Esophagus squamous epithelium (tissue), 5 donors: Measurements from ENCODE around the gene DPH1. TPM values are rescaled to one million over a fixed set of nuclear protein-coding genes. Genes with fewer than 3 reads are reported as not detected.

Source experiments
- DNase-seq: peaks from one replicate; lab custom pipeline; 2025; lab: John Stamatoyannopoulos, UW
- H3K27ac ChIP-seq, 4 donors: fragments of 200-600 bp; sonication (generic); one replicate each; pipeline ENCODE4 v1.5.1; 2016 to 2019; ENCODE audit warnings: mild to moderate bottlenecking in 1 of 4
- H3K27me3 ChIP-seq, 4 donors: fragments of 200-600 bp; sonication (generic); 1 replicate in 3 of 4; 2 replicates in 1 of 4; pipeline versions ENCODE4 v1.5.1 to v1.6.0; 2017 to 2021; ENCODE audit warnings: antibody characterized with exemption in 1 of 4
- H3K36me3 ChIP-seq, 3 donors: fragments of 200-600 bp; sonication (generic); one replicate each; pipeline ENCODE4 v1.5.1; 2016 to 2019
- H3K4me1 ChIP-seq, 3 donors: fragments of 200-600 bp; sonication (generic); one replicate each; pipeline ENCODE4 v1.5.1; 2017 to 2019
- H3K4me3 ChIP-seq, 4 donors: fragments of 200-600 bp; sonication (generic); 1 replicate in 3 of 4; 2 replicates in 1 of 4; pipeline ENCODE4 v1.5.1; 2016 to 2019; ENCODE audit warnings: mild to moderate bottlenecking in 2 of 4, moderate library complexity in 1 of 4
- H3K9me3 ChIP-seq, 3 donors: fragments of 200-600 bp; sonication (generic); one replicate each; pipeline ENCODE4 v1.5.1; 2016 to 2019
- CTCF ChIP-seq, 6 experiments: fragments of 450-650 bp in 4 of 6; fragments of 200-600 bp in 2 of 6; sonication (generic) in 2 of 6; IDR thresholded peaks; one replicate each; pipeline ENCODE4 v1.5.1; 2016 to 2019; ENCODE audit warnings: antibody characterized with exemption in 6 of 6, mild to moderate bottlenecking in 4 of 6, moderate library complexity in 4 of 6
- POLR2A ChIP-seq, 4 donors: fragments of 450-650 bp; IDR thresholded peaks; one replicate each; pipeline ENCODE4 v1.6.1; 2017; ENCODE audit warnings: antibody characterized with exemption in 4 of 4, mild to moderate bottlenecking in 4 of 4, moderate library complexity in 3 of 4
- WGBS, 2 donors: methylation state at CpG; one replicate each; pipeline ENCODE4 v1.1.5; 2018; 5-methylcytosine and 5-hydroxymethylcytosine counted together
- intact Hi-C: fragments of 100-400 bp; cut with DNase I; formaldehyde crosslinking; loops from one replicate; pipeline ENCODE4 v1.15.0; 2022
- total RNA-seq, 4 donors: library from RNA; depleted of rRNA; stranded (reverse); fragments of >200 nt; gene quantifications; one replicate each; pipeline ENCODE4 v1.1.0, GENCODE V29; 2016
- donor health status: DM: yes; HTN: yes; CAD: no.

The DPH1 gene
- total RNA-seq, 4 donors from 2014 or later = 14.9 to 55.7 (median 22.7) TPM

GRCh38 chr17:2074919-2075318 is 45.0 kb downstream of the DPH1 start:
- H3K27me3 ChIP-seq = no peaks in the 10 kb centered on the region
- H3K9me3 ChIP-seq = no peaks in the 10 kb centered on the region
- intact Hi-C loops = no loop called here
- DNase-seq = no peak
- H3K36me3 ChIP-seq = peaks cover 0 to 86% (median 0%) of the 10 kb centered on the region in 3 donors
- H3K27ac ChIP-seq = peak overlapping the region; percentile 6 to 85 (median 66)
- TF ChIP-seq POLR2A (IDR thresholded peaks at IDR 0.05) (no peak), CTCF (IDR thresholded peaks at IDR 0.05) (no peak)
- 83% methylated on average over 3 of the region's 10 CpGs; no CpG with 5 or more reads in 1 of the 2 donors for WGBS, 2 donors
- H3K4me3 ChIP-seq = no peak overlapping the region
- peaks cover 5 to 61% (median 44%) of the 10 kb centered on the region in 3 donors for H3K4me1 ChIP-seq

DNA sequence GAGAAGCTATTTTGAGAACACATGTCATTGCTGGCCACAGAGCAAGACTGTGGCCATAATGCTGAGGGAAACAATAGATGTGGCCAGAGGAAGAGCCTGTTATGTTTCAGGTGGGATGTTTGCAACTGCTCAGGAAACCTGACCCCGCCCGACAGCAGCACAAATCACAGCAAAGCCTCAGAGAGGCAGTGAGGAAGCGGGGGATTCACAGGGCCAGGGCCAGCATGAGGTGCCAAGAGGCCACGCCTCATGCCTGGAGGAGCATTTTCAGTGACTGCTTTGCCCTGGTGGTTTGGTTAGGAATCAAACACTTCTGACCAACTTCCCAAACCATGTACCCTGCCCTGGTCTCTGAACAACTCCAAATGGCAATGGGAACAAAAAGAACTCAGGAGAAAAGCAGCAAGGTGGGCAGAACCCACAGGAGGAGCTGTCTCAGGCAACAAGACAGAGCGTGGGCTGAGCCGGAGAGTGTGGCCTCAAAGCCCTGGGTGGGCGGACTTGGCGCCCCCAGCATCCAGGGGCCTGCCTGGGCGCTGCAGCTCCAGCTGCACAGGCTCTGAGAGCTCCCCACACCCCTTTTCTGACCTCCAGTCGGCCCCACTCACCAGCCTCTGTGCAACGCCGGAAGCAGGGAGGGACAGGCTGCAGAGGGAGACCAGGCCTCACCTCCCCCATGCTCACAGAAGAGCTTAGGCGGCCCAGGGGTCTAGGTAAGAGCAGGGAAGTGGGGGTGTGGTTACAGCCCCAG is 45.6 kb downstream of the DPH1 start:
- Histone ChIP-seq H3K9me3 (no peaks in the 10 kb centered on the region), H3K4me3 (no peak overlapping the region), H3K27ac (peak overlapping the region; percentile 48 to 85 (median 66)), H3K27me3 (no peaks in the 10 kb centered on the region), H3K4me1 (peaks cover 5 to 55% (median 40%) of the 10 kb centered on the region in 3 donors), H3K36me3 (peaks cover 0 to 87% (median 0%) of the 10 kb centered on the region in 3 donors)
- peak in 2 of 6 experiments; percentile 13 to 30 for TF ChIP-seq CTCF (IDR thresholded peaks at IDR 0.05)
- no peak for TF ChIP-seq POLR2A (IDR thresholded peaks at IDR 0.05)
- intact Hi-C loops = no loop called here
- no peak for DNase-seq
- WGBS, 2 donors = 43 to 45% methylated on average over 10 of the region's 13 CpGs

DNA sequence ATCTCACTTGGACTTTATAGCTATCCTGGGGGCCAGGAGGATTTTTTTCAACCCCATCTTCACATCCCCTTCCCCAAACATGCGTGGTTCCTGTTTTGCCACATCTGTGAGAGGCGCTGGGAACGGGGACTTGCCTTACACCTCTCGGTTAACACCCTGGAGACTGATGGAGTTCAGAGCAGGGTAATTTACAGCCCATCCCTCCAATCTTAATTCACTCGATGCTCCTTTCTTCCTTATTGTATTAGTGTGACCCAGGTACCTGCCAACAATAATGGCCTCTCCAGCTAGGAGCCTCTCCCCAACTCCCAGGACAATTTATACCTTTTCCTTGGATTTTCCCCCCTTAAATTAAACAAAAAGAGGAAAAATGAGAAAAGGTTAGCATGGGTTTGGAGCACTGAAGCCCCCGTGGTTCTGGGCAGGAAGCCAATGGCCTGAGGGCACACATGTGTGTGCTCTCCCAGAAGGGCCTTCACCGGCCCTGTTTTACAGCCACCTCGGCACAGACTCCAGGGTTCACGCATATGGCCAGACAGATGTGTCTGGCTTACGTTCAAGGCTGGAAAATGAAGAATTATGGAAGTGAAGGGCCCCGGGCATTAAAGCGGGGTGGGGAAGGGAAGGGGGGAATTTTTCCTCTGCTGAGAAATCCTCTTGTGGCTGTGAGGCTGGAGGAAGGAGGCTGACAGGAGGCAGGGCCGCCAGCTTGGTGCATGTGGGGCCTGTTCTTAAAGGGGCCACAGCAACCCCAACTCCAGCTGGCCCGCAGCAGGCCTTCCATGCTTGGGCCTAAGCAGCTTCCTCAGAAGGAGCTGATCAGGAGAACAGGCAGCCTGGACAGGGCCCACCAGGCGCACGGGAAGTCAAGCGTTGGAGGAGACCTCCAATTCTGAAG is 46.4 kb downstream of the DPH1 start:
- peaks cover 5 to 87% (median 6%) of the 10 kb centered on the region in 3 donors for H3K36me3 ChIP-seq

DNA sequence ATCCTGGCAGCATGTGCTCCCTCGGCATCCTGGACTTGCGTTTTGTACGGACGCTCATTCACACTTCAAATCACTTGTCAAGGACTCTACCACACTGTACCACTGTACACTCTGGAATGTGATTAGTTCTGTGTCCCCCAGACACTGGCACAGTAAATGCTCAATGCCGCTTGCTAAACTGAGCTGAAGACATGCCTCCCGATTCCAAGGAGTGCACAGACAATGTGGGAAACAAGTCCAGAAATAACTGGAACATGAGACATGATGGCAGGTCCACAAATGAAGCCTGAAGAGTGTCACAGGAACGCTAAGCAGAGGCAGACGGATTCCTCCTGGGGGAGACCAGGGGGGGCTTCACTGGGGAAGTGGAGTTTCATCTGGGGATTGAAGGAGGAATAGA is 47.1 kb downstream of the DPH1 start:
- peaks cover 6 to 87% (median 6%) of the 10 kb centered on the region in 3 donors for H3K36me3 ChIP-seq
- H3K4me1 ChIP-seq = peaks cover 5 to 40% (median 24%) of the 10 kb centered on the region in 3 donors
- no peaks in the 10 kb centered on the region for H3K27me3 ChIP-seq
- DNase-seq = no peak
- intact Hi-C loops = no loop called here
- no peaks in the 10 kb centered on the region for H3K9me3 ChIP-seq
- peak overlapping the region in 3 of 4 donors; percentile 62 to 85 (median 71) for H3K27ac ChIP-seq
- TF ChIP-seq CTCF (IDR thresholded peaks at IDR 0.05) = no peak
- TF ChIP-seq POLR2A (IDR thresholded peaks at IDR 0.05) = no peak
- 75 to 79% methylated on average over 6 to 7 of the region's 8 CpGs for WGBS, 2 donors
- no peak overlapping the region for H3K4me3 ChIP-seq

More for the DNA sequence above, 46.4 kb downstream of the DPH1 start:
- TF ChIP-seq POLR2A (IDR thresholded peaks at IDR 0.05) (no peak), CTCF (IDR thresholded peaks at IDR 0.05) (no peak)
- 32 to 55% methylated on average over 12 to 16 of the region's 17 CpGs for WGBS, 2 donors
- H3K4me1 ChIP-seq = peaks cover 5 to 47% (median 32%) of the 10 kb centered on the region in 3 donors
- peak overlapping the region; percentile 48 to 85 (median 66) for H3K27ac ChIP-seq
- intact Hi-C loops = no loop called here
- DNase-seq = no peak
- H3K4me3 ChIP-seq = no peak overlapping the region
- H3K9me3 ChIP-seq = no peaks in the 10 kb centered on the region
- H3K27me3 ChIP-seq = no peaks in the 10 kb centered on the region
